Lung (tissue), 12 donors: ENCODE results near the gene THUMPD2. TPM values are rescaled to one million over a fixed set of nuclear protein-coding genes. Genes with fewer than 3 reads are reported as not detected.

Source experiments
- ATAC-seq: fragments of 200-7000 bp; cut with Tn5 transposase; one replicate; pipeline ENCODE4 v1.9.1; 2020; ENCODE audit warnings: moderate number of reproducible peaks; ENCODE audit not compliant: insufficient read depth, low FRiP score
- DNase-seq, 3 donors: peaks; one replicate each; pipeline ENCODE4 v3.0.0-alpha.2; 2013 to 2017
- H3K27ac ChIP-seq, 2 donors: one replicate each; pipeline ENCODE4 v1.5.1; 2013; ENCODE audit warnings: mild to moderate bottlenecking in 2 of 2, moderate library complexity in 2 of 2, control low read depth in 1 of 2, inconsistent platforms in 1 of 2, low read depth in 1 of 2, low read length in 1 of 2
- H3K27me3 ChIP-seq, 3 donors: one replicate each; pipeline ENCODE4 v1.5.1; 2013; ENCODE audit warnings: low read length in 2 of 3; ENCODE audit not compliant: control insufficient read depth in 3 of 3, insufficient read depth in 3 of 3
- H3K36me3 ChIP-seq, 4 donors: one replicate each; pipeline ENCODE4 v1.5.1; 2013; ENCODE audit warnings: low read length in 4 of 4, mild to moderate bottlenecking in 1 of 4, moderate library complexity in 1 of 4; ENCODE audit not compliant: control insufficient read depth in 4 of 4, insufficient read depth in 4 of 4
- H3K4me1 ChIP-seq, 5 donors: one replicate each; pipeline ENCODE4 v1.5.1; 2013; ENCODE audit warnings: low read length in 5 of 5, mild to moderate bottlenecking in 2 of 5, moderate library complexity in 1 of 5; ENCODE audit not compliant: control insufficient read depth in 5 of 5, insufficient read depth in 5 of 5
- H3K4me3 ChIP-seq: one replicate; pipeline ENCODE4 v1.5.1; 2013; ENCODE audit warnings: mild to moderate bottlenecking, control low read depth, moderate library complexity
- H3K9ac ChIP-seq, 2 donors: one replicate each; pipeline ENCODE4 v1.5.1; 2013; ENCODE audit warnings: low read length in 2 of 2, control low read depth in 1 of 2; ENCODE audit not compliant: insufficient read depth in 1 of 2
- H3K9me3 ChIP-seq, 4 donors: one replicate each; pipeline ENCODE4 v1.5.1; 2013; ENCODE audit warnings: low read length in 3 of 4, mild to moderate bottlenecking in 1 of 4, moderate library complexity in 1 of 4; ENCODE audit not compliant: control insufficient read depth in 4 of 4, insufficient read depth in 3 of 4
- CTCF ChIP-seq: IDR thresholded peaks from 2 replicates; pipeline ENCODE4 v1.5.1; 2012; ENCODE audit warnings: mild to moderate bottlenecking; ENCODE audit errors: control extremely low read depth, extremely low read depth
- WGBS, 2 donors: extraction: QIAGEN DNeasy Blood & Tissue Kit; methylation state at CpG; one replicate each; pipeline ENCODE4 v1.1.7; 2013; 5-methylcytosine and 5-hydroxymethylcytosine counted together
- polyA plus RNA-seq, 2 donors: library from polyadenylated mRNA; stranded (reverse); fragments of 200-250 nt; gene quantifications; one replicate each; pipeline ENCODE4 v1.2.1, GENCODE V29; 2013
- total RNA-seq, 2 donors: library from RNA; depleted of rRNA in 1 of 2; stranded (reverse); fragments of >200 nt in 1 of 2; gene quantifications; one replicate each; pipeline ENCODE4 v1.2.1, GENCODE V29; 2014 to 2021
- donor health status: control.
- donor health status: control.
- donor health status: Bipolar disorder and iron deficiency.
- donor health status: healthy.
- donor health status: DM: yes; HTN: yes; CAD: no.

THUMPD2 gene
- total and polyA plus RNA-seq, 4 donors = 6.9 to 28.1 (median 11.5) TPM

GRCh38 chr2:39724828-39725144 lies 54.3 kb downstream of the THUMPD2 start:
- 95 to 98% methylated on average over 4 of the region's 4 CpGs for WGBS, 2 donors
- H3K36me3 ChIP-seq = peaks cover 0 to under 1% (median 0%) of the 10 kb centered on the region in 4 donors
- ATAC-seq (no peak), DNase-seq (no peak)
- H3K27ac ChIP-seq = no peak overlapping the region
- H3K4me3 ChIP-seq = no peak overlapping the region
- no peaks in the 10 kb centered on the region for H3K9me3 ChIP-seq
- H3K27me3 ChIP-seq = no peaks in the 10 kb centered on the region
- H3K9ac ChIP-seq = no peak overlapping the region
- no peaks in the 10 kb centered on the region for H3K4me1 ChIP-seq
- no peak for TF ChIP-seq CTCF

GRCh38 chr2:39723946-39724827 lies 54.9 kb downstream of the THUMPD2 start:
- WGBS, 2 donors = 78 to 89% methylated on average over 9 of the region's 9 CpGs
- Histone ChIP-seq H3K9ac (no peak overlapping the region), H3K27ac (no peak overlapping the region), H3K36me3 (no peaks in the 10 kb centered on the region), H3K4me1 (no peaks in the 10 kb centered on the region), H3K4me3 (no peak overlapping the region), H3K27me3 (no peaks in the 10 kb centered on the region), H3K9me3 (no peaks in the 10 kb centered on the region)
- DNase-seq = no peak
- no peak for ATAC-seq
- TF ChIP-seq CTCF = no peak

DNA sequence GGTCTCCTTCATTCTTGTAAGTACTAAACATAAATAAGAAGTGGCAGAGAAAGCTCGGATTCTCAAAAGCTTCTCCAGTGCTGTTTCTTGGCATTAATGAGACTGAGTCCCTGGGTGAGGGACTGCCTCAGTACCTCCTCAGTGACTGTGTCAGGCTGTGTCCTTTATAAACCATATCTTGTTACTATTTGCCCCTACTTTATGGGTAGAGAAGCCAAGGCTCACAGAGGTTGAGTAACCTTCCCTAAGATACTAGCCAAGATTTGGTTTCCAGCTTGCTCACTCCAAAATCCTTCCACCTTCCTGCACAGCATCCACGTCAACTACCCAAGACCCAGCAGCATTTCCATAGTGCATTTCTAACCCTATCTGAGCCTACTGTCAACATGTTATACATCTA lies 55.6 kb downstream of the THUMPD2 start:
- Histone ChIP-seq H3K27ac (no peak overlapping the region), H3K36me3 (no peaks in the 10 kb centered on the region), H3K9me3 (no peaks in the 10 kb centered on the region), H3K9ac (no peak overlapping the region), H3K27me3 (no peaks in the 10 kb centered on the region), H3K4me1 (no peaks in the 10 kb centered on the region), H3K4me3 (no peak overlapping the region)
- no peak for TF ChIP-seq CTCF
- no peak for ATAC-seq
- DNase-seq = no peak
- 78 to 86% methylated on average over 2 of the region's 2 CpGs for WGBS, 2 donors
